ENCODE results near the gene SIX2.

SIX2 gene

DNA sequence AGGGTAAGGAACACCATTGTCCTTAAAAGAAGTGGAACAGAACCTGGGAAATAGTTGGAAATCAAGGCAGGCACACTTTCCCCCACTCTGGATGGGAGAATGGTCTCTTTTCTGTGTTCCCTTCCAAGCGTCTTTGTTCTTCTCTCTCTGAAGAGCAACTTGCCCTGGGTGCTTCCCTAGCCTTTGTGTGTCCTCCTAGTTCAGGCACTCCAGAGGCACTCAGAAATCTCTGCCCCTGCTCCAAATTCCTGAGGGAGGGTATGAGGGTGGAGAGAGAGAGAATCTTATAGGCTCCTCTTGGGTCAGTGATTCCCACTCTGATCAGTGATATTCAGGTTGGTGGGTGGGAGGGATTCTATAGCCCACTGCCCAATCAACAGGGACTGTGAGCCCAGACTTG lies 8.8 kb upstream of the SIX2 start:
- no peak for DNase-seq (ENCODE audit: low read depth in 2 of 2)

DNA sequence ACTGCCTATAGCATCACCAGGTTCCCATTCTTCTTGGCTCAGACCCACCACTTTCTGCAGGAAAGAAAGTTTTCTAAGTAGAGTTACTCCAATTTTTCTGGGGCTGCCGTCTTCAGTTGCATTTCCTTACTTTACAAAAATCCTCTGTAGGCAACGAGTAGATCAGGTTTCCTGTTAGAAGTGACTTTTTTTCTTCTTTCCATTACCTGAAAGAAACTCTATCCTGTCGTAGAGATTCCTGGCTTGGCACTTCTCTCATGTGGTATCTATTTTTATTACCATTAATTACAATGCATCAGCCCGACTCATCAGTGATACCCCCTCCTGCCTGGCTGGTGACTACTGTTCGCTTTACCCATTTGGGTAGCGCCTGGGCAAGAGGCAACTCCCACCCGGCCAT lies 5.6 kb upstream of the SIX2 start:
- no peak for DNase-seq (ENCODE audit: low read depth in 2 of 2)

- DNase-seq (ENCODE audit: low read depth in 2 of 2) = no peak
Observed at GRCh38 chr2:45014016-45014702, 4.9 kb upstream of the SIX2 start.

DNA sequence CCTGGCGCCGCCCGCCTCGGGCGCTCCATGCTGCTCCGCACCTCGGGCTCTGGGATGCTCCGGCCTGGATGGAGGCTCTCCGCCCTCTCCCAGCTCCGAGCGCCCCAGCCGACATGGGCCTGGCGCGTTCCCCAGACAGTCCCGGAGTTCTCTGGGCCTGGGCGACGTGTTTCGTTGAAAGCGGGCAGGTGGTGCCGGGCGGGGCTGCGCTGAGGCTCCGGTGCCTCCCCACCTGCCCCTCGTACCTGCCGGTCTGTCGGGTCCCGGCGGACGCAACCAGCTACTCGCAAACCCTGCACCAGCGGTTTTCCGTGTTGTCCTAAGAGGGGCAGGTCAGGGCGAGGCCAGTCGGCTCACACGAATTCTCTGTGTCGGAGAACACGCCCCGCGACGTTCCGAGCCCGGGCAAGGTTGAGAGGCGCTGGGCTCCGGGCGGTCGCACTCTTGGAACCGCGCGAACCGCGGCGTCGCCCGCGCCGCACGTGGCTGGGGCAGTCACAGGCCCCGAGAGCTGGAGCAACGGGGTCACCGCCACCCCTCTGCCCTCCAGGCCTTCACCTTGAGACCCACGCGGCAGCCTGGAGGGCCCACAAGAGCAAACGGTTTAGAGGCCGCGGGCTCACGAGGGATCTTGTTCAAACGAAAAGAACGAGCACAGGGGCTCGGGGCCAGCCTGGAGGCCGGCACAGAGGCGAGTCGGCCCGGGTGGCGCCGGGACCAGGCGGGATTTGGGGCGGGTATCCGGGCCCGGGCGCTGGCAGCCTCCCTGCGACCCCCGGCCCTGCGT lies 4.2 kb upstream of the SIX2 start:
- no peak for DNase-seq (ENCODE audit: low read depth in 2 of 2)

GRCh38 chr2:45012733-45013132 lies 3.5 kb upstream of the SIX2 start:
- DNase-seq (ENCODE audit: low read depth in 2 of 2) = no peak

- no peak for DNase-seq (ENCODE audit: low read depth in 2 of 2)
Observed at GRCh38 chr2:45011621-45012602, 2.7 kb upstream of the SIX2 start.

DNA sequence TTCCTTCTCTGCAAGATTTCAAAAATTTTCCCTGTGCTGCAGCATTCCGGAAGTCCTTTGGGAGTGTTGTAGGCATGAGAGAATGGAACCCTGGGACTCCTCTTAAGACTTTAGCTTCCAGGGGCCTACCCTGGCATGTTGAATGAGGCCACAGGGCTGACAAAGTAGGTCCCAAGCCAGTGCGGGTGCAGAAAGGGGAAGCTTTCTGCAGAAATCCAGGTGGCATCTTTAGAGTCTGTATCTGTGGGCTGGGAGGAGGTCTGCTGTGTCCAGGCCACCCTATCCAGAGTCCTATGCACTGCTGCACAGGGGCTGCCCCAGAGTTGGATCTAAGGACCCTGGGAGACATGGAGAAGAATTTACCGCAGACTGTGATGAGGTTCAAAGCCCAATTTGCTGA lies 1.9 kb upstream of the SIX2 start:
- no peak for DNase-seq (ENCODE audit: low read depth in 2 of 2)

- no peak for DNase-seq (ENCODE audit: low read depth in 2 of 2)
Observed at GRCh38 chr2:45010702-45011012, 1.4 kb upstream of the SIX2 start.

DNA sequence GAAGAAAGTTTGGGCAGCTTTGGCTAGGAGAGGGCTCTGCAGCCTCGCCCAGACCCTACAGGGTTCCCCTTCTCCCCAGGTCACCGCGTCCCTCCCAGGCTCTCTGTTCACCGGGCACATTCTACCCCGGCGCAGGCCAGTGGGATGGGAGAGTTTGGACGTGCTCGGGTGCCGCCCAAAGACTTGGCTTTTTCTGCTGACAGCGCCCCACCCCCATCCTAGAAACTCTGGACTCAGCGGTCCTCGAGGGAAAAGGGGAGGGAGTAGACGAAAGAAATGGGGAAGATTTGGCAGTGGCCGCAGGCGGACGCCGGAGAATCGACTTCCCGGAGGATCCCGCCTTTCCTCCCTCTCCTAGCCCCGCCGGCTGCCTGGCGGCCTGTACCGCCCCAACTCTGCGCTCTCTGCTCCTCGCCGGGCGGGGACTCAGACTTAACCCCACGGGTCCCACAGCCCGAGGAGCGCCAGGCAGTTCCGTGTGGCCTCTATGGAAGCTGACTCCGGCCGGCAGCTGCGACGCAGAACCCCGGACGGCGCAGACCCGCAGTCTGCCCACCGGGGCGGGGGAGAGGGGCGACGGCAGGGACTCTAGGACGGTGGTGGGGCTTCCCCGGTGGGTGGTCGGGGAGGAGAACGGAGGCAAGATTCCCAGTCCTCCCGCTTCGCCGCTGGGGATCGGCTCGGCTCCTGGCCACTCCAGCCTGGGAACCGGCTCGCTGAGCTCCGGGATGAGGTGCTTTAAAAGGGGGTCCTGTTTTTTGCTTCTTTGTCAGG lies 863 bp upstream of the SIX2 start:
- DNase-seq (ENCODE audit: low read depth in 2 of 2) = no peak

- DNase-seq (ENCODE audit: low read depth in 2 of 2) = no peak
Observed at GRCh38 chr2:45008296-45009129, 739 bp downstream of the SIX2 start.

DNA sequence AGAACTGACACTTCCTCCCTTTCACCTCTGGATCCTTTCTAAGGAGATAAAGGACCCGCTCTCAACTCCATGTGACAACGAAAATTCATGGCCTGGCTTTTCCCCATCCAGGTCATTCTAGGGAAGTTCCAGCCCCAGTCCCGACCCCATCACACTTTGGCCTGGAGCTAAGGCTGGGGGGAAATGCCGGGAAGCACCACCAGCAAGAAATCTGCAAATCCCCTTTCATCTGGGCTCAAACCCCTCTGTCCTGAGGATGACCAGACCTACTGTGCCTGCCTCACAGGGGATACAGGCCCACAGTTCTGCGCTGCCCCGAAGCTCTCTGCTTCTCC lies 1.3 kb downstream of the SIX2 start:
- no peak for DNase-seq (ENCODE audit: low read depth in 2 of 2)

- DNase-seq (ENCODE audit: low read depth in 2 of 2) = no peak
Observed at GRCh38 chr2:45006942-45007287, 2.3 kb downstream of the SIX2 start.

DNA sequence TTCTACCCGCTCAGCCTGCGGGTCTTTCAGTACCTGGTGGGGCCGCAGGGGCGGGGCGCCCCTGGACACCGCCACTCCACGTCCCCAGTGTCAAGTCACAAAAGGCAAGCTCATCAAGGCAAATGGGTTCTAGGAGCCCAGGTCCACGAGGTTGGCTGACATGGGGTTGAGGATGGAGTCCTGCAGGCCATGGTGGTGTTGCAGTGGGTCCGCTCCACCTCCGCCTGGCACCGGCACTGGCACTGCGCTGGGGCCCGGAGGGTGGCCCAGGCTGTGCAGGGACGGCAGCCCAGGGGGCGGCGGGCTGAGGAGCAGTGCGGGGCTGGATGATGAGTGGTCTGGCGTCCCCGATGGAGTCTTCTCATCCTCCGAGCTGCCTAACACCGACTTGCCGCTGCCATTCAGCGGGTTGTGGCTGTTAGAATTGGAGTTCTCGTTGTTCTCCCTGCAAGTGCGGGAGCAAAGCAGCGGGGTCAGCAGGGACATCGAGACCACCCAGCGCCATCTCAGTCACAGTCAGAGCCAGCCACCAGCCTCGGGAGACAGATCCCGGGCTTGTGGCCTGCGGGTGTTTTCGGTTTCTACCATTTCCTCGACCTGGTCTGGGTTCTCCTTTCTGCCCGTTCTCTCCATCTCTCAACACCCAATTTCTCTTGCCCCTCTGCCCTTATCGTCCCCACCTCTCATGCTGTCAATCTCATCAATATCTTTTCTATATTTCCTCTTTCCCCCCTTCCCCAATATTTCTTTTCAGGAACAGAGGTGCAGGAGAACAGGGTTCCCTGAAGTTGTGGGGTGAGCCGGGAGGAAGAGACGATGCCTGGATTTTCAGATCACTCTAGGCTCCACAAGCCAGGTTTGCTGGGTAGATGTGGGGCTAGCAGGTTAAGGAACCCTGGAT lies 3.0 kb downstream of the SIX2 start:
- no peak for DNase-seq (ENCODE audit: low read depth in 2 of 2)

DNA sequence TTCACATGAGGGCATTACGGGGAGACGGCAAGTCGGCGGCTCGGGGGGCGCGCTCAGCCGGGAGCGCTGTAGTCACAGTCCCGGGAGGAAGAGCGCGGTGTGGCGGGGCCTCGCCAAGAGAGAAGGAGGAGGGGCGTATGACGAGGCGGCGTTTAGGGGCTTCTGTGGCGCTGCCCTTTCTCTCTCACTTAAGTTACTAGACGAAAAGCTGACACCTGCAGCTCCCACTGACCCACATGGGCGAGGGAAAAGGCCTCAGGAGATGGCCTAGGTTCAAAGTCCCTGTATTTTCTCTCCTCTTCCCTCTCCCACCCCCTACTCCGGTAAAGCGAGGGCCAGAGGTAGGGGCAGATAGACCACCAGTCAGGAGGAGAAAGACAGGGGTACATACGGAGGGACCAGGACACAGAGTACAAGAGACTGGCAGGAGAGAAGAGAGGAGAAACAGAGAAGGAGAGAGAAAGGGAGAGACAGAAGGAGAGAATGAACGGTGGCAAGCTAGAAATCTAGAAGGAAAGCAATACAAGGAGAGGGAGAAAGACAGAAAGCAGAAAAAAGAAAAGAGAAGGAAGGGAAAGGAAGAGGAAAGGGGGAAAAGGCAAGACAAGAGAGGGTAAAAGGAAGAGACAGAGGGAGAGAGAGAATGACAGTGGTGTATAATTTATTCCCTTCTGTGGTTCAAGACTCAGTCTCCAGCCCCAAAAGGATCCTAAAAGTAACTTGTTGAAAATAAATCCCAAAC lies 3.8 kb downstream of the SIX2 start:
- no peak for DNase-seq (ENCODE audit: low read depth in 2 of 2)

DNA sequence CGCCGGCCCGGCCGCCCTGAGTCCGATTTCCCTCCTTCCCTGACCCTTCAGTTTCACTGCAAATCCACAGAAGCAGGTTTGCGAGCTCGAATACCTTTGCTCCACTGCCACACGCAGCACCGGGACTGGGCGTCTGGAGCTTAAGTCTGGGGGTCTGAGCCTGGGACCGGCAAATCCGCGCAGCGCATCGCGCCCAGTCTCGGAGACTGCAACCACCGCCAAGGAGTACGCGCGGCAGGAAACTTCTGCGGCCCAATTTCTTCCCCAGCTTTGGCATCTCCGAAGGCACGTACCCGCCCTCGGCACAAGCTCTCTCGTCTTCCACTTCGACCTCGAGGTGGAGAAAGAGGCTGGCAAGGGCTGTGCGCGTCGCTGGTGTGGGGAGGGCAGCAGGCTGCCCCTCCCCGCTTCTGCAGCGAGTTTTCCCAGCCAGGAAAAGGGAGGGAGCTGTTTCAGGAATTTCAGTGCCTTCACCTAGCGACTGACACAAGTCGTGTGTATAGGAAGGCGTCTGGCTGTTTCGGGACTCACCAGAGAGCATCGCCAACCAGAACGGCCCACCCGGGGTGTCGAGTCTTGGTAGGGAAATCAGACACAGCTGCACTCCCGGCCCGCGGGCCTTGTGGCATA lies 4.6 kb downstream of the SIX2 start:
- DNase-seq (ENCODE audit: low read depth in 2 of 2) = no peak

DNA sequence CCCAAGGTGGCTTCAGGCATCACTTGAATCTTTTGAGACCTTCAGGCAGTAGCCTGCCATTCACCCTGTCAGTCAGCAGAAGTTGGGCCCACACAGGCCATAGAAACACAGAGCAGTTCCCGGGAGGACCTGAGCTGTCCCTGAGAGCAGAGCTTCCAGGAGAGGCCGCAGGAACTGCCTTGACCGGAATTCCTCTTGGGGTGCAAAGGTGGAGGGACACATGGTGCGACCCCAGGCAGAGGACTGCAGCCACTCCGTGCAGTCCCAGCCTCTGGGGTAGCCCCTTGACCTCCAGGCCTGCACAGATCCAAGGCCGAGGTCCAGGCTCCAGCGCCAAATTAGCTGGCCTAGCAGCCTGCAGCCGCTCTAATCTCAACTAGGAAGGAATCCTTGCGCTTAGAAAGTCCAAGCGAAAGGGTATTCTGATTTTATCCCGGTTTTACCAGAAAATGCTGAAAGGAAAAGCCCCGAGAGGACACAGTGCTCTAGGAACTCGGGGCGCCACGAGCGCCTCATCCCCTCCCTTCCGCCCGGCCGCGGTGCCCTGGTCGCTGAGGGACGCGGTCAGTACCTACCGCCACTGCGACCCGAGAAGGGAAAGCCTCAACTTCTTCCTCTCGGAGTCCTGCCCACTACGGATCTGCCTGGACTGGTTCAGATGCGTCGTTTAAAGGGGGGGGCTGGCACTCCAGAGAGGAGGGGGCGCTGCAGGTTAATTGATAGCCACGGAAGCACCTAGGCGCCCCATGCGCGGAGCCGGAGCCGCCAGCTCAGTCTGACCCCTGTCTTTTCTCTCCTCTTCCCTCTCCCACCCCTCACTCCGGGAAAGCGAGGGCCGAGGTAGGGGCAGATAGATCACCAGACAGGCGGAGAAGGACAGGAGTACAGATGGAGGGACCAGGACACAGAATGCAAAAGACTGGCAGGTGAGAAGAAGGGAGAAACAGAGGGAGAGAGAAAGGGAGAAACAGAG lies 5.4 kb downstream of the SIX2 start:
- no peak for DNase-seq (ENCODE audit: low read depth in 2 of 2)

GRCh38 chr2:45002686-45003085 lies 6.6 kb downstream of the SIX2 start:
- DNase-seq (ENCODE audit: low read depth in 2 of 2) = no peak
